NCI-H69 (cell line): ENCODE results near the gene TBX15.
"Not testable (repeated sequence)": the region's sequence is repeated elsewhere in the genome, so short reads cannot be mapped to it uniquely, and the experiment has no call there.

Source experiments
- DNase-seq: peaks from one replicate; lab custom pipeline; 2025; lab: John Stamatoyannopoulos, UW

Gene TBX15

DNA sequence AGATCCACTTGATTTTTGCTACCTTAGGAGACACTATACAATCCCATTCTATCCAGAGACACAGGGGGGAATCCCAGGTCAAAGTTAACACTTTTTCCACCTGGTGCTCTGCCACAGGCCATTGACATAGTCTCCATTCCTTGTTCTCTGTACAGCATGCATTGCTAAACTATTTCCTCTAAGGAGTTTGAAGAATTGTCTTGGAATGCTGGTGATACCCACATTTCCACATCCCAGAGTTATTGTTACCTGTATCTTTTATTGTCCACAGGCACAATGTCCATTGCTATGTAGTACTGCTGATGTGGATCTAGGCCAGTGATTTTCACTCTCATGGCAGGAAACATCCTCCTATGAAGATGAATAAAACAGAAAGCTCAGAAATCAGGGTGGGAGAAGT lies 61.9 kb downstream of the TBX15 start:
- no peak for DNase-seq

DNA sequence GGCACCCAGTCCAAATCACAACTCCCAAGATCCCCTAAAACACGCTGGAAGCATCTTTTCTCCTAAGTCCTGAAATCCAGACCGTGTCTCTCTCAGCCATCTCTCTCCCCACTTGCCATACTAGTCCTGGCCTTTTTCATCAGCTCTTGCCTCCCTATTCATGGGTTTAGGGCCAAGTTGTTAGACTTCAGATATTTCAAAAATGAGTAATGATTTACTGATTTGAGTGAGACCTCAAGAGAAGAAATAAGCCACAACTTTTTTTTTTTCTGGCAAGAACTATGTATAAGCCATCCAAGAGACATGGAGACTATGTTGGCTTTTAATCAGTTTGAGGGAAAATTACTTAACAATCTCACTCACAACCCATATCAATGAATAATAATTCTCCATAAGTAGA lies 62.5 kb downstream of the TBX15 start:
- DNase-seq = no peak

DNA sequence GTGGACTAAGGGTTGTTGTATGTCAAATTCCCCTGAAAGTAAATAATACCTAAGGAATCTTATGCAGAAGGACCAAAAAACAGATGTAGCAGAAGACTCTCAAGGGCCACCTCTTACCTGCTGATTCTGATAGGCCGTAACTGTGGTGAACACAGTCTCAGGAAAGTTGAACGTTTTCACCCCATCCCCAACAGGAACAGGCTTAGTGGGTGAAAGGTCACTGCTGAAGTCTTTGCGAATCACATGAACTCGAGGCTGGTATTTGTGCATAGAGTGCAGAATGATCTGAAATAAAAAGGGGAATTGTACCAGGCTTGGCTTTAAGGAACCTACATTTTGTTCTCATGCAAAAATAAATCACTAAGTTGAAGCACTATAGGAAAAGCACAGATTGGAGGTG lies 64.8 kb downstream of the TBX15 start:
- DNase-seq = no peak

DNA sequence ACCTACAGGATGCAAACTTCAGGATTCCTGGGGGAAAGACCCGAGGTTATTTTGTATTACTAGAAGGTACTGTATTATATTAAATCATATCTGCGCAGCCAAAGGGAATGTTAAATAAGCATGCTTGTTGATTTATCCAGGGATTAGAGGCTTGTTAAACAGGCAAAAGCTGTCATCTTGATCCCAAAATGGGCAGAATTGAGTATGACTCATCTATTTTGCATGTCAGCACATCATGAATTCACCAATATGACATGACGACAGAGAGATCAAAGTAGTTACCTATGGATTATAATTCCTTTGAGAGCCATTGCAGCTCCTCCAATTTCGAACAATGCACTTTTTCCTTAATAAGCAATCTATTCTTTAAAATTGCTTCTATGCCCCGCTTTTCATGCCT lies 66.1 kb downstream of the TBX15 start:
- no peak for DNase-seq

DNA sequence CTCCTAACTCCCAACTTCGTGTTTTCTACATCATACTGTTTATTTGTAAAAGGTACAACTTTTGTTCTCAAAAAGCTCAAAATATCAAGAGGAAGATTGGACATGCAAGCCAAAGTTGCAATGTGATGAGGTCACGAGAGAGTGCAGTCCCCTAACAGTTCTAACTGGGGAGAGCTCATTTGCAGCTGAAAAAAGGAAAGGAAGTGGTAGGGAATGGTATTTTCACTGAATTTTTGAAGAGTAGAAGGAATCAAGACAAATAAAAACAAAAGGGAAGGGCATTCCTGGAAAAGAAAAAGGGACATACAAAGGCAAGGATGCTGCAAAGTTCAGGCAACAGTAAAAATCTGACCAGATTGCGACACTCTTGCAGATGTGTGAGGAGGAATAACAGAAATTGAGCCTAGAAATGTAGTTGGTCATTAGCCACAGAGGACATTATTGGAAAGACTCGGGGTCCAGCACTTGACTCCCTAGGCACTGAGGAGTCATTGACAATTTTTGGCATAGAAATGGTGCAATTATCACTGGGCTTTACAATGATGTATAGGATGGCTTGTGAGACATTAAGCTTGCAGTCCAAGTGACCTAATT lies 67.9 kb downstream of the TBX15 start:
- DNase-seq = no peak

DNA sequence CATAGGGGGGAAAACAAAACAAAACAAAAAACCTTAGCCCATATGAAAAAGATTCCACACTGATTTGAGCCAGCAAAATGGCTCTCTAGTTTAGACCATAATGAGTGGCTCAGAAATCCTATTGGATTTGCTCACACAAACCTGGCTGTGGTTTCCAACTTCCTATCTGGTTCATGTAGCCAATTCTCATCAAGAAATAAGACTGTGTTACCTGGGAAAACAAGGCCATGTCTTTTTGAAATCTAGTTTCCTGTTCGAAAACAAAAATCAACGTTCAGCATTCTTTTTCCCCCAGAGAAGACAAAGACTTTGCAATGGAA lies 69.2 kb downstream of the TBX15 start:
- no peak for DNase-seq

DNA sequence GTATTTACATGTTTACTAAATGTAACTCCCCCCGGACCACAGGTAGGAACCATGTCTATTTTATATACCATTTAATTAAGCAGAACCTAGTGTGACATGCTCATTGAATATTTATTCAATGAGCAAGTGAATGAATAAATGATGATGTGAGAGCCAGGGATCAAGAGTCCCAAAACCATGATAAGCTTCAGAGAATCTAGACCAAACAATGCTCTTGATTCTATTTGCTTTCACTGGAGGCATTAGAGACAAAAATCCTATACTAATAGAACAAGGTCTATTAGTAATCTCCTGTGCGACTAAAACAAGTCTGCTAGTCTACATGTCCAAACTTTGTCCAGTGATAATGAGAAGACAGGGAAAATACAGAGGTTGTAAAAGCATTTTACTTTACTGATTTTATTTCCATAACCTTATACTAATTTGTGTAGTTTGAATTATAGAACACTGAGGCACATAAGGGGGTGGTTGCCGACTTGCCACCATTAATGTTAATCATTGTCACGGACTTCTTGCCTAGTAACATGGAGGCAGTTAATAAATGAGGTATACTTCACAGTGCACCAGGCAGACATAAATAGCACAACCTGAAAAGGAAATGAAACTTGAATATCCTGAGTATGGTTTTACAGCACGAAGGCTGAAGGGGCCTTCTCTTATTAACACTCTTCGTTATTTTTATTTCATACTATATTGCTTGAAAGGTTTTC lies 69.8 kb downstream of the TBX15 start:
- DNase-seq = no peak

DNA sequence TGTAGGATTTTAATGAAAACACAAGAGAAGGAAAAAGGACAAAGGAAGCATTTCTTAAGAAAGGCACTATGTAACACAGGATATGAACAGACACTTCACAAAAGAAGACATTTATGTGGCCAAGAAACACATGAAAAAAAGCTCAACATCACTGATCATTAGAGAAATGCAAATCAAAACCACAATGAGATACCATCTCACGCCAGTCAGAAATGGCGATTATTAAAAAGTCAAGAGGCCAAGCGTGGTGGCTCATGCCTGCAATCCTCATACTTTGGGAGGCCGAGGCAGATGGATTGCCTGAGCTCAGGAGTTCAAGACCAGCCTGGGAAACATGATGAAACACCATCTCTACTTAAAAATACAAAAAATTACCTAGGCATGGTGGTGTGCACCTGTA lies 71.8 kb downstream of the TBX15 start:
- DNase-seq = not testable (repeated sequence)

DNA sequence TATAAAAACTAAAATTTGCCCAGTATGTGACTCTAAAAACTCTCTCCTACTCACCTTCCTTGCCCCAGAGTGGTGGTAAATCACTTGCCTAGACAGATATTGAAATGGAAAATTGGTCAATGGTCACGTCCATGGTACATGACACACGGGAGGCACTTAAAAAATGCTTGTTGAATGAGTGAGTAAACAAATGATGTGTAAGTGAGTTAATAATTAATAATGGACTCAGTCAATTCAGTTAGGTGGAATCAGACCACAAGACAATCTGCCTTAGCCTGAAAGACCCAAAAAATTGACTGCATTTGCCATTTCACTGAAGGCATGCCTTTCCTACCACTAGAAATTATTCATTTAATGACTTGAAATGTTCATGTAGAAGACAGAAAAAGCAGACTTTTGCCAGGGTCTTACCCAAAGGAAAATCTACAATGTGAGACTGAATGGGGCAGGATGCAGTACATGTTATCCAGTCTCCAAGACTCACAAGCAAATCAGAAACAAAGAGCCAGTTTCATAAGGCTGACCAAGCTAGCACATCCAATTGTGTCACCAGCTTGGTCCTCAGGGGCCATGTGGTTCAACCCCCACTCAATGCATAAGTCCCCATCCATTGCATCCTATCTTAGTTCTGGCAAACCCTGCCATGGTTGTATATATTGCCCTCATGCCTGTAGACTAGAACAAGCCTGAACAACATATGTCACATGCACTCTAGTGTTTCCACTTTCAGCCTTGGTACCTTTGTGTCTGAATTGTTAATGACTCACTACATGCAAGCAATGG lies 73.6 kb downstream of the TBX15 start:
- no peak for DNase-seq

DNA sequence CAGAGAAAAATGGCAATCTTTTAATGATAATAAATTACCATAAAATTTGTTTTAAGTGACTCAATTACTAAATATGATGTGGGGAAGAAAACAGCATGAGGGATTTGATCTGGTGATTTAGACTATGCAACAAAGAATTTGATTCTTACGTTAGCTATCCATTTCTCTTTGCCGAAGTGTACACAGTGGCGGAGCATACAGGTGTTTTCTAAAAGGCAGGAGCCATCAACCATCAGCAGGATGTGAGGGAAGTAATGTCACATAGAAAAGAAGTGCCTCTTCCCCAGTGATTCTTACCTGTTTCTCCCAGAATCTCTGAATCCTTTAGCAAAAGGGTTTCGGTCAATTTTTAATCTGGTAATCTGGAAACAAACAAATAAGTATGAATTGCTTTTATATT lies 74.3 kb downstream of the TBX15 start:
- DNase-seq = no peak

DNA sequence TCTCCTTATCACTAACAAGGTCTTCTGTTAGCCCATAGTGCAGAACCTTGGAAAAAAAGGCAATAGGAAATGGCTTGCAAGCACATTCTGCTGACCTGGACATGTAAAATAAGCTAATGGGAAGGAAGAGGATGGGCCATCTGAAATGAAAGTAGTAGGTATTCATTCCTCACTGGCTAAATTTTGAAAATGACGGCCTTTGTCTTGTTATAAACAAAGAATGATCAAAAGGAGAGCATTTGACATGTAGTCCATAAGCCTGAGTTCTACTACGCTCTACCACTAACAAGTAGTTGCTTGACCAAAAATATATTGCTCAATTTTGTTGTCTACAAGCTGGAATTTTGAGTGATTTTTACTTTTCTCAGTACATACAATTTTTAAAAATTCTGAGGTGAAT lies 75.6 kb downstream of the TBX15 start:
- no peak for DNase-seq

DNA sequence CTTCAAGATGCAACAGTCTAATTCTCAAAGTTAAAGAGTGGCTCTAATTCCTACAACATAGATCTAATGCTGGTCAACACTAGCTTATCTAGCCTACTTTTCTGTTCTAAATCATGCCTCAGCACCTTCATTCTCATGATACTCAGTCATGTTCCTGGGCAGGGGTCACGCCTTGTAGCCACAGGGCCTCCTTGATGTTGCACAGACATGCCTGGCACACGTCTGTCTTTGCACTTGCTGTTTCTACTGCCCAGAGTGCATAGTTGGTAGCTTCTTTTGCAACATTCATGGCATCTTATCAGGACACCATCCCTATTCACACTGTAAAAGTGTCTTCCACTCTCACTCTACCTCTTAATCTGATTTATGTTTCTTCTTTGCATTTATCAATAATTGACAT lies 76.6 kb downstream of the TBX15 start:
- no peak for DNase-seq

DNA sequence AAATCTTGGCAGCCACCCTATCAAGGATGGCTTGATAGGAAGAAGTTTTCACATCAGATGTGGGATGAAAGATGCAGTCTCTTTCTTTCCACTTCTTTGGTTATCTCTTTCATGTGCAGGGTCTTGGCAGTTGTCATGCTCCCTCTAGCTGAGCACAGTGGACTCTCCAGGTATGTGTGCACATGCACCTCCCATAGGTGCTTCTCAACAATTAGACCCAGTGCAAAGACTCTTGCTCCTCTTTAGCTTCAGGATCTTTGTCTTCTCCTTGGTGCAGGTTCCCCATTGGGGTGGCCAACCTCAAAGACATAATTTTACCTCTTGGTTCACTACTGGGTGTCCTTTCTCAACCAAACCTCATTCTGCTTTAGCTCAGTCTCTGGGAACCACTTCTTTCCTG lies 80.7 kb downstream of the TBX15 start:
- DNase-seq = no peak

DNA sequence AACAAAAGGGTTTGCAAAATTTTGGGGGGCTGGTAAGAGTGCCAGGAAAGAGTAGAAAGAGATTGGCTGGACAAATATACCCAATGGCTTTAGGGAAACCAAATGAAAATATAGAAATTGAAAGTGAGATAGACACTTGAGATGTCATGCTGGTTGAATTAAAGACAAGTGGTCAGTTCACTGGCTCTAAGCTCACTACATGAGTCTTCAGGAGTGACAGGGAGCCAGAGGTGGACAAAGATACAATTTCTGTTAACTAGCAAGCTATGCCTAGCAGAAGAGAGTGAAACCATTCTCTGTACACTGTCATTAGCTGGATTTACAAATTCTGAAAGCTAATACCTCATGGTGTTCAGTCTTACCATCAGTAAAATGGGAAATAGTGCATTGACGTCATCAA lies 82.5 kb downstream of the TBX15 start:
- DNase-seq = no peak

DNA sequence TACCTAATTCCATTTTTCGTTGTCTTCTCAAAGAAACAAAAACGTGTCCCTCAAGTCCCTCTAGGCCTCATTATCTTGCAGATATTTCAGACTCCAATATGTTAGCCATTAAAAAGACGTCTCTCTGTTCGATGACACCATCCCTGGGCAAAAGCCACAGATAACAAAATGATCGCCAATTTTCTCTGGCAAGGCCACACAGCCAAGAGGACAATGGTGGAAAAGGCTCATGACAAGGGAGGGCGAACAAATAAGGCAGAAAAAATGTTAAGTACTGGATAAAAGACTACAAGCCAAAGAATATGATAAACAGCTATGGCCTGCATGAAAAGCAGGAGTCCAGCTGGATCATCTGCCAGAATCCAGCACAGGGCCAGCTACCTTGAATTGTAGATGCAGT lies 82.9 kb downstream of the TBX15 start:
- DNase-seq = no peak

DNA sequence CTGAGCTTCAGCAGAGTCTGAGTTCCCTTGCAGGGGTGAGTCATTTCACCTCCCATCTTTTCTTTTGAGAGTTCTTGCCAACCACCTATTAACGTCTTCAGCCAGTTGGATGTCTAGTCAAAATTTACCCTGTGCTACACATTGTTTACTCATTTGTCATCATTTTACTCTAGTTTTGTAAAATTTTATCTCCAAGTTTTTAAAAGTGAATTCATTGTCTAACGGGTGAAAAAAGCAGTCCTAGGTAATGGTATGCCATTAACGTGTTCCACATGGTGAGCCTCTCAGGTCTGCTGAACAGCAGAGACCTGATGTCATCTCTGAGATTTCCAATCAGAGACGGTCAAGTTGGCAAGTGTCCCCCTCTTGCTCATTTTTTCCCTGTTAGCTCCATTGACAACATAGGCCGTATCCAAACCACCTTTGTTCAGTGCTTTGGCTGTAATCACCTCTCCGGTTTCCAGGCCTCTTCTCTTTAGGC lies 85.4 kb downstream of the TBX15 start:
- no peak for DNase-seq

DNA sequence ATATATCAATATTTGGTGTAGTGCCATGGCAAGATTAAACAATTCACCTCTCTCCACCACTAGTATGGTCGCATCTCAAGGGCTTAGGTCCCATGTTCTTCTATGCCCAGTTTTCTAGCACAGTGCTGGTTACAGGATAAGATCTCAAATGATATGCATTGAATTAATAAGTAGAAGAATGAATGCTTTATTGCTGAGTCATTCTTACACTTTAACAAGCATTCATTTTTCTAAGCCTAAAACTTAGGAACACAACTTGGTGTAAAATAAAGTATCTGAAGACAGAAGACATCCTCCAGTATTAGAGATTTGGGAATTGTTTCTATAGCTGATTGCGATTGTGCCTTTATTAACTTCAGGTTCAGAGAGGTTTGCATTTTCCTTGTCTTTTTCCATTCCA lies 85.8 kb downstream of the TBX15 start:
- no peak for DNase-seq

DNA sequence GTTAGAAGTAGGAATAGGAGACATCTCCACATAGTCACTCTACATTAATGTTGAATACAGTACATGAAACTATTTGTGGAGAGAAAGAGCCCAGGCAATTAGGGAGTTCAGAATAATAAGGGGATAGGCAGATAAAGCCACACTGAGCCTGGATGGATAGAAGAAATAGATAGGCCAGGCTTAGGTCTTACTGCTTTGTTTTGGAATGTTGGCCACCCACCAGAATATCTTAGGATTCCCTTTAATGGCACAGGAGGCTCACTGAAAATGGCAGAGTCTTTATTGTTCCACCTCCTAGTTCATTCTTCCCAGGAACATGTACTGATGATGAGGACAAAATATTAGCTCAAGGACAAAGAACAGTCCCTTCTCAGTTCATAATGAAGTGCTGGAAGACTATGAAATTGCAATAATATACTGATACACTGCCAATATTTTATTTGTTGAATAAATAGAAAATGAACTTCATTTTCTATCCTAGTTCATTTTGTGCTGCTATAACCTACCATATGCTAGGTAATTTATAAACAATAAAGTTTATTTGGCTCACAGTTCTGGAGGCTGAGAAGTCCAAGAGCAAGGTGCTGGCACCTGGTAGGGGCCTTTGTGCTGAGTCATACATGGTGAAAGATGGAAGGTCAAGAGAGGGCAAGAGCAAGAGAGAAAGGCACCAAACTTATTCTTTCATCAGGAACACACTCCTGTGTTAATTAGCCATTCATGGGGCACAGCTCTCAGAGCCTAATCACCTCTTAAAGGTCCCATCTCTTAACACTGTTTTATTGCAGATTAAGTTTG lies 87.3 kb downstream of the TBX15 start:
- no peak for DNase-seq

DNA sequence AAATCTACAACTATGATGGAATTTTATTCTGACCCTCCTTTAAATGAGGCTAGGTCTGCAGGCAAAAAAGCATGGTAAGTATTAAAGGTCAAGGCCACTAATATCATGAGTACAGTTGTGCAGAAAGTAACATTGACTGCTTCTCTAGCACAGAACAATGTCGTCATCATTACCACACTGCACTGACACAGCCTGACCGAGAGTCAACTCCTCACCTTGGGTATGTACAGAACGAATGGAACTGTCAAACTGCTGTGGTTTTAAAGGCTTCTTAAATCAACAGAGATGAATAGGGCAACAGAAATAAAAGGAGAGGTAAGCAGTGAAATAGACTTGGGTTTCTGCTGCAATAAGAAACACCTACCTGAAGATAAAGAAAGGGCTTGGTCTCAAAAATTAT lies 88.8 kb downstream of the TBX15 start:
- DNase-seq = no peak

DNA sequence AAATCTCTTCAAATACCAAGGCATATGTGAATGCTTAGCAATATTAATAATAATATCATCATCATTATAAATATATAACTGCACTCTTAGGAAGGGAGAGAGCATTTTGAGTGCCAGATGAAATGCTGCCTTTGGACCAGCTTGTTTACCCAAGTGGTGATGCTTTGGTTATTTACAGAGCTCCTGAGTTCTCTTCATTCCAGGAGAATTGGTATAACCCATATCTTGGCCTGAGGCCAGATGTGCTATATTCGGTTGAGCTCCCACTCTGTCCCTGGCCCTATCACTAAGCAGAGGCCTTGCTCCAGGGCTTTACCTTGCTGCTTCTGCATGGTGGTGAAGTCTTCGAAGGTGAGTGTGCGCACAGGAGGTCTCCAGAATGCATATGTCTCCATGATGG lies 89.4 kb downstream of the TBX15 start:
- no peak for DNase-seq

DNA sequence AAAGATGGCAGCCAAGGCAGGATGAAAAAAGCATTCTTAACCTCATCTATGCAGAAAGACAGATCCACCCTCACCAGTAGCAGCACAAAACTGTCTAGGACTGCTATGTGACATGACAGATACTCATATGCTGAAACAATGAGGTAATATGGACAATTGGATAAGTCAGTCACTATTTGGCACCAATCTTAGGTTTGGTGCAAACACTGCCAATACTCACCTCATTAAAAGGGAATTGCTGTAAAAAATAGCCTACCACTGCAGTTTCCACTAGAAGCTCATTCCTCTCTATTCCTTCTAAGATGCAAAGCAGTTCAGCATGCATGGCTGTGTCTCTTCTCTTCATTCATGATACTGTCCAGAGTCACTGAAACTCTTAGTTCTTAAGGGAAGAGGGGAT lies 91.7 kb downstream of the TBX15 start:
- DNase-seq = no peak

DNA sequence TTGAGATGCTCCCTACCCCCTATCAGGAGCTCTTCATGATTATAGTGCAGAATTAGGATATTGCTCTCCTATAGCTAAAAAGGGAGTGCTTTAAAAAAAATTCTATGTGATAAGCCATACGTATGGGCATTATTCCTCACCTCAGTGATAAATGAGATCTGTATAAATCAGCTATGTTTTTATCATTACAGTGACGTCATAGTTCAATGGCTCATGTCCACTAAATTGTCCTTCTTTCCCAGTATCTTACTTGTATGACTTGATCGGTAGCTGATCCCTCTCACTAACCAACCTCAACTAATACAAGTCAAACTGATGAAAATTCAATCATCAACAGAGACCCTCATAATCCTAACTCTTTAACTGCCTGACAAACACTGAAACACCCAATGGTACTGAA lies 93.3 kb downstream of the TBX15 start:
- no peak for DNase-seq
